ENCODE data around the gene LENG1.

The LENG1 gene

GRCh38 chr19:54142166-54142780 lies 17.2 kb downstream of the LENG1 start:
- TF ChIP-seq TAF1 (IDR thresholded peaks at IDR 0.05; ENCODE audit: low read depth) = no peak
- TF ChIP-seq, protein P1, sequence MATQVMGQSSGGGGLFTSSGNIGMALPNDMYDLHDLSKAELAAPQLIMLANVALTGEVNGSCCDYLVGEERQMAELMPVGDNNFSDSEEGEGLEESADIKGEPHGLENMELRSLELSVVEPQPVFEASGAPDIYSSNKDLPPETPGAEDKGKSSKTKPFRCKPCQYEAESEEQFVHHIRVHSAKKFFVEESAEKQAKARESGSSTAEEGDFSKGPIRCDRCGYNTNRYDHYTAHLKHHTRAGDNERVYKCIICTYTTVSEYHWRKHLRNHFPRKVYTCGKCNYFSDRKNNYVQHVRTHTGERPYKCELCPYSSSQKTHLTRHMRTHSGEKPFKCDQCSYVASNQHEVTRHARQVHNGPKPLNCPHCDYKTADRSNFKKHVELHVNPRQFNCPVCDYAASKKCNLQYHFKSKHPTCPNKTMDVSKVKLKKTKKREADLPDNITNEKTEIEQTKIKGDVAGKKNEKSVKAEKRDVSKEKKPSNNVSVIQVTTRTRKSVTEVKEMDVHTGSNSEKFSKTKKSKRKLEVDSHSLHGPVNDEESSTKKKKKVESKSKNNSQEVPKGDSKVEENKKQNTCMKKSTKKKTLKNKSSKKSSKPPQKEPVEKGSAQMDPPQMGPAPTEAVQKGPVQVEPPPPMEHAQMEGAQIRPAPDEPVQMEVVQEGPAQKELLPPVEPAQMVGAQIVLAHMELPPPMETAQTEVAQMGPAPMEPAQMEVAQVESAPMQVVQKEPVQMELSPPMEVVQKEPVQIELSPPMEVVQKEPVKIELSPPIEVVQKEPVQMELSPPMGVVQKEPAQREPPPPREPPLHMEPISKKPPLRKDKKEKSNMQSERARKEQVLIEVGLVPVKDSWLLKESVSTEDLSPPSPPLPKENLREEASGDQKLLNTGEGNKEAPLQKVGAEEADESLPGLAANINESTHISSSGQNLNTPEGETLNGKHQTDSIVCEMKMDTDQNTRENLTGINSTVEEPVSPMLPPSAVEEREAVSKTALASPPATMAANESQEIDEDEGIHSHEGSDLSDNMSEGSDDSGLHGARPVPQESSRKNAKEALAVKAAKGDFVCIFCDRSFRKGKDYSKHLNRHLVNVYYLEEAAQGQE (IDR thresholded peaks at IDR 0.05; ENCODE audit: low read depth) = no peak
- TF ChIP-seq ZBTB7A (IDR thresholded peaks at IDR 0.05; ENCODE audit: low read depth) = no peak
- TF ChIP-seq, protein P2, sequence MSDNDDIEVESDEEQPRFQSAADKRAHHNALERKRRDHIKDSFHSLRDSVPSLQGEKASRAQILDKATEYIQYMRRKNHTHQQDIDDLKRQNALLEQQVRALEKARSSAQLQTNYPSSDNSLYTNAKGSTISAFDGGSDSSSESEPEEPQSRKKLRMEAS (IDR thresholded peaks at IDR 0.05) = no peak
- TF ChIP-seq, protein P3, sequence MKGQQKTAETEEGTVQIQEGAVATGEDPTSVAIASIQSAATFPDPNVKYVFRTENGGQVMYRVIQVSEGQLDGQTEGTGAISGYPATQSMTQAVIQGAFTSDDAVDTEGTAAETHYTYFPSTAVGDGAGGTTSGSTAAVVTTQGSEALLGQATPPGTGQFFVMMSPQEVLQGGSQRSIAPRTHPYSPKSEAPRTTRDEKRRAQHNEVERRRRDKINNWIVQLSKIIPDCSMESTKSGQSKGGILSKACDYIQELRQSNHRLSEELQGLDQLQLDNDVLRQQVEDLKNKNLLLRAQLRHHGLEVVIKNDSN (IDR thresholded peaks at IDR 0.05) = no peak
- TF ChIP-seq CREB1 (IDR thresholded peaks at IDR 0.05; ENCODE audit: low read depth) = no peak
- no peak for TF ChIP-seq TCF12 (IDR thresholded peaks at IDR 0.05; ENCODE audit: low read depth)
- TF ChIP-seq EP300 (IDR thresholded peaks at IDR 0.05; ENCODE audit: borderline replicate concordance) = no peak

DNA sequence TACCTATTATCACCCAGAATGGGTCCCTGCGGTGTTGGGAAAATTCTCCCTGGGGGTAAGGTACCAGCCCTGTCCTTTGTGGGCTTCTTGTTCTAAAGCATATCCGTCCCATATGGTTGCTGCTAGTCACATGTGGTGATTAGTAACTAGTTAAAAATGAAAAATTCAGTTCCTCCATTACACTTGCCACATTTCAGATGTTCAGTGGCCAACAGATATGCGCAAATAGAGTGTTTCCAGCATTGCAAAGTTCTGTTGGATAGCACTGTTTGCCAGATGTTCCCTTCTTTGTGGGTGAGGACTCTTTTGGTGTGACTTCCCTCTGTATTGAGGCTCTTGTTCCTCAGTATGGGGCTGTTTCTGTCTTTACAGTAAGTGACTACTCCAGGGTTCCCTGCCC lies 18.2 kb downstream of the LENG1 start:
- TF ChIP-seq, protein P1 (IDR thresholded peaks at IDR 0.05; ENCODE audit: low read depth) = no peak
- TF ChIP-seq EGR1 (IDR thresholded peaks at IDR 0.05) (no peak), CREB1 (IDR thresholded peaks at IDR 0.05; ENCODE audit: low read depth) (no peak), TEAD4 (IDR thresholded peaks at IDR 0.05) (no peak), YY1 (IDR thresholded peaks at IDR 0.05; ENCODE audit: low read depth) (no peak), FOXM1 (IDR thresholded peaks at IDR 0.05; ENCODE audit: borderline replicate concordance, low read depth) (no peak), CEBPB (IDR thresholded peaks at IDR 0.05) (no peak), EP300 (IDR thresholded peaks at IDR 0.05; ENCODE audit: borderline replicate concordance) (no peak), TAF1 (IDR thresholded peaks at IDR 0.05; ENCODE audit: low read depth) (no peak), TCF12 (IDR thresholded peaks at IDR 0.05; ENCODE audit: low read depth) (no peak), NFIC (IDR thresholded peaks at IDR 0.05) (no peak), RAD21 (IDR thresholded peaks at IDR 0.05; ENCODE audit: low read depth) (no peak), ZBTB7A (IDR thresholded peaks at IDR 0.05; ENCODE audit: low read depth) (no peak)
- TF ChIP-seq, protein P3 (IDR thresholded peaks at IDR 0.05) = no peak
- TF ChIP-seq, protein P2 (IDR thresholded peaks at IDR 0.05) = no peak

GRCh38 chr19:54138489-54139256 lies 20.8 kb downstream of the LENG1 start:
- TF ChIP-seq RAD21 (IDR thresholded peaks at IDR 0.05; ENCODE audit: low read depth) = no peak
- no peak for TF ChIP-seq CEBPB (IDR thresholded peaks at IDR 0.05)
- TF ChIP-seq NFIC (IDR thresholded peaks at IDR 0.05) = no peak
- TF ChIP-seq FOXM1 (IDR thresholded peaks at IDR 0.05; ENCODE audit: borderline replicate concordance, low read depth) = no peak
- no peak for TF ChIP-seq EGR1 (IDR thresholded peaks at IDR 0.05)
- no peak for TF ChIP-seq YY1 (IDR thresholded peaks at IDR 0.05; ENCODE audit: low read depth)
- no peak for TF ChIP-seq TCF12 (IDR thresholded peaks at IDR 0.05; ENCODE audit: low read depth)
- TF ChIP-seq, protein P1 (IDR thresholded peaks at IDR 0.05; ENCODE audit: low read depth) = no peak
- no peak for TF ChIP-seq ZBTB7A (IDR thresholded peaks at IDR 0.05; ENCODE audit: low read depth)
- TF ChIP-seq EP300 (IDR thresholded peaks at IDR 0.05; ENCODE audit: borderline replicate concordance) = no peak
- TF ChIP-seq, protein P2 (IDR thresholded peaks at IDR 0.05) = no peak
- TF ChIP-seq TEAD4 (IDR thresholded peaks at IDR 0.05) = no peak
- TF ChIP-seq, protein P3 (IDR thresholded peaks at IDR 0.05) = no peak
- no peak for TF ChIP-seq TAF1 (IDR thresholded peaks at IDR 0.05; ENCODE audit: low read depth)
- no peak for TF ChIP-seq CREB1 (IDR thresholded peaks at IDR 0.05; ENCODE audit: low read depth)

Data from Ishikawa (cell line).